Raji (cell line): ENCODE data around the gene XPR1.

ENCODE experiments used
- POLR2A ChIP-seq: IDR thresholded peaks from 2 replicates; pipeline ENCODE4 v1.6.1; 2011; ENCODE audit warnings: low read depth, low read length, control low read depth; ENCODE audit not compliant: insufficient read depth

XPR1 gene

GRCh38 chr1:180610556-180611015 is 21.2 kb upstream of the XPR1 start:
- TF ChIP-seq POLR2A, result no peak

- TF ChIP-seq POLR2A, result no peak
Measured at GRCh38 chr1:180611016-180611930, 20.5 kb upstream of the XPR1 start.

- TF ChIP-seq POLR2A, result no peak
Measured at GRCh38 chr1:180612632-180613031, 19.2 kb upstream of the XPR1 start.

GRCh38 chr1:180614730-180615129 is 17.1 kb upstream of the XPR1 start:
- TF ChIP-seq POLR2A, result no peak

- TF ChIP-seq POLR2A, result no peak
Measured at GRCh38 chr1:180615493-180616290, 16.1 kb upstream of the XPR1 start.

GRCh38 chr1:180616439-180616838 is 15.4 kb upstream of the XPR1 start:
- TF ChIP-seq POLR2A, result no peak

- TF ChIP-seq POLR2A, result no peak
Measured at GRCh38 chr1:180617774-180618395, 13.9 kb upstream of the XPR1 start.

GRCh38 chr1:180620581-180620980 is 11.2 kb upstream of the XPR1 start:
- TF ChIP-seq POLR2A, result no peak

- TF ChIP-seq POLR2A, result no peak
Measured at GRCh38 chr1:180622658-180623508, 8.9 kb upstream of the XPR1 start.

- no peak for TF ChIP-seq POLR2A
Measured at GRCh38 chr1:180623579-180624347, 8.1 kb upstream of the XPR1 start.

GRCh38 chr1:180626711-180627110 is 5.1 kb upstream of the XPR1 start:
- TF ChIP-seq POLR2A, result no peak

GRCh38 chr1:180627411-180627810 is 4.4 kb upstream of the XPR1 start:
- no peak for TF ChIP-seq POLR2A

GRCh38 chr1:180628646-180629045 is 3.2 kb upstream of the XPR1 start:
- no peak for TF ChIP-seq POLR2A
